HL-60/S4 treated with retinoic acid at 250 ng/mL for 4 days and 3 days (cell line): ENCODE results near the gene MYH14.

ENCODE experiments used
- in situ Hi-C: fragments of 300-500 bp; cut with MboI; formaldehyde crosslinking; loops from 2 replicates; pipeline ENCODE4 v1.7.0; 2022; ENCODE audit warnings: low sequenced_read_pairs

Gene MYH14

DNA sequence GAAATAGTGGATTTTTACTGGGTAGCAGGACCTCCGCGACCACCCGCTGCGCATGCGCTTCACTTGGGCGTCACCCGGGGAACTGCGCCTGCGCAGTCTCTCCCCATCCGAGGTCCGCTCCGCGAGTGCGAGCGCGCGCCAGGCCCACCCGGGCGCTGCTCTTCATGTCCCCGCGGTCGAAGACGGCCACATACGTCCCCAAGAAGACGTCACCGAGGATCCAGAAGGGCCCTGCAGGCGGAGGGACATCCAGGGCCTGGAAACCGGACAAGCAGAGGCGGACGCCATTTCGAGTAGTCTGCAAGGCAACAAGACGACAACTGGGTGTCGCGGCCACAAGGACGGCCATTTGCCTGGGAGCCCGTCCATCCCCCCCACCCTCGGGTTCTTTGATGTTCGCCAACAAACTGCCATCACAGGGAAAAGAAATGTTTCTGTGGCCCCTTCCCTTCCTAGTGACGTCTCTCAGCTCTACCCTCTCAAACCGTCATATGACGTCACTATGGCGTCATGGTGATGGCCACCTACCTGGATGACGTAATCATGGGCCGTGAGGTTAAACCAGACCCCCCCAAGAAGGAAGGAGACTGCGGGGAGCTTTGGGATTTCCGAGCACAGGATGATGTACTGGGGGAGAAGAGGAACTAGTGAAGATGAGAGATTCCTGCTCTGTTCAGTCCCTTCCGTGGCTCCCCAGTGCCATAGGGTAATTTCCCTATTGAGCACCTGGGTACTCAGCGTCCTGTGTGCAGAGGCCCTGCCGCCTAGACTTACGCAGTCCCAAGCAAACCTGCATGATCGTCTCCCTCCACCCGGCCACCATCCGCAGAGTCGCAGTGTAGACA lies 155.3 kb downstream of the MYH14 start:
- in situ Hi-C loops = no loop called here

DNA sequence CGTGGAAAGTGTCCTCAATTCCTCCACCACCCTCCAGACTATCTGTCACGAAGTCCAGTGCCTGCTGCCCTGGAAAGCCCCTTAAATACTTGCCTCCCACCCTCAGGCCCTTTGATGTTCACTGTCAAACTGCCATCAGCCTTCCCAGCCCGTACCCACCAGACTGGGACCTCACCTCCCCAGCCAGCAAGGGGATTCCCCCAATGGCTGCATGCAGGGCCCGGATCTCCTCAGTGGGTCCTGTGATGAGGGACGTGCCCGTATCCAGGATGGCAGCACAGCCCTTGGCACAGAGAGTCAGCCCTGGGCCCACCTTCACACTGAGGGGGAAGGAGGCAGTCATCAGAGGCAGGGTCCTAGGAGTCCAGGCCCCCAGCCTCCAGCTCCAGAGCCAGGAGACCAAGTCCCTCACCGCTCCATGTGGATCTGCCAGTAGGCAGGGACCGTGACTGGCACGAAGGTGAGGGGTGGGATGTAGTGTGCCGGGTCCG lies 156.0 kb downstream of the MYH14 start:
- in situ Hi-C loops = no loop called here
